MG63 (cell line): ENCODE results near the gene LBX1. TPM values are rescaled to one million over a fixed set of nuclear protein-coding genes. Genes with fewer than 3 reads are reported as not detected.

ENCODE experiments used
- DNase-seq: peaks from one replicate; pipeline ENCODE4 v3.0.0-alpha.2; 2020
- H3K27me3 ChIP-seq: fragments of 250-450 bp; sonication (Bioruptor Pico); 2 replicates; pipeline ENCODE4 v1.5.1; 2020; ENCODE audit warnings: mild to moderate bottlenecking, moderate library complexity
- H3K36me3 ChIP-seq: fragments of 250-450 bp; sonication (Bioruptor Pico); 2 replicates; pipeline ENCODE4 v1.5.1; 2020; ENCODE audit warnings: mild to moderate bottlenecking, moderate library complexity
- H3K4me3 ChIP-seq: fragments of 250-450 bp; sonication (Bioruptor Pico); 2 replicates; pipeline ENCODE4 v1.5.1; 2020; ENCODE audit warnings: mild to moderate bottlenecking, moderate library complexity
- H3K9me3 ChIP-seq: fragments of 250-450 bp; sonication (Bioruptor Pico); 2 replicates; pipeline ENCODE4 v1.5.1; 2020; ENCODE audit warnings: mild to moderate bottlenecking, moderate library complexity
- total RNA-seq: library from RNA; depleted of rRNA; stranded (reverse); fragments of >200 nt; shearing (Covaris generic); gene quantifications from 2 replicates; pipeline ENCODE4 v1.2.3, GENCODE V29; 2014; ENCODE audit warnings: low replicate concordance

Gene LBX1
- total RNA-seq, 1 experiment from 2014 or later: 3.0 TPM

DNA sequence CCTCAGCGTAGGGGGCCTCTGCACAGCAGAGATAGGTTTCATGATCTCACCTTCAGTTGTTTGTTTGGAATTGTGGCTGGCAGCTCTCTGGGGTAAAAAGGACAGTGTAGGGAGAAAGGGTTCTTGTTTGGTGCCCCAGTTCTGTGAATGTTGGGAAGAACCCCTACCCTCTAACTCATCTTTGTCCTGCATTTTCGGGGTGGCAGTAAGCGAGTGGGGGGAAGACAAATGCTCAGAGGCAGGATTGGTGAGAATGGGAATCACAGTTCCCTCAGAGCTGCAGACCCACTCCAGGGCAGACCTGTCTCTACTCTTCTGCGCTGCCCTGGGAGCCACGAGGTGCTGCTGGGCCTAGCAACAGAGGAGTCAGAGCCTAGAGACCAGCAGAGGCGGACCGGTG lies 1.8 kb upstream of the LBX1 start:
- Histone ChIP-seq H3K27me3 (no peaks in the 10 kb centered on the region), H3K9me3 (no peaks in the 10 kb centered on the region)
- no peak for DNase-seq

DNA sequence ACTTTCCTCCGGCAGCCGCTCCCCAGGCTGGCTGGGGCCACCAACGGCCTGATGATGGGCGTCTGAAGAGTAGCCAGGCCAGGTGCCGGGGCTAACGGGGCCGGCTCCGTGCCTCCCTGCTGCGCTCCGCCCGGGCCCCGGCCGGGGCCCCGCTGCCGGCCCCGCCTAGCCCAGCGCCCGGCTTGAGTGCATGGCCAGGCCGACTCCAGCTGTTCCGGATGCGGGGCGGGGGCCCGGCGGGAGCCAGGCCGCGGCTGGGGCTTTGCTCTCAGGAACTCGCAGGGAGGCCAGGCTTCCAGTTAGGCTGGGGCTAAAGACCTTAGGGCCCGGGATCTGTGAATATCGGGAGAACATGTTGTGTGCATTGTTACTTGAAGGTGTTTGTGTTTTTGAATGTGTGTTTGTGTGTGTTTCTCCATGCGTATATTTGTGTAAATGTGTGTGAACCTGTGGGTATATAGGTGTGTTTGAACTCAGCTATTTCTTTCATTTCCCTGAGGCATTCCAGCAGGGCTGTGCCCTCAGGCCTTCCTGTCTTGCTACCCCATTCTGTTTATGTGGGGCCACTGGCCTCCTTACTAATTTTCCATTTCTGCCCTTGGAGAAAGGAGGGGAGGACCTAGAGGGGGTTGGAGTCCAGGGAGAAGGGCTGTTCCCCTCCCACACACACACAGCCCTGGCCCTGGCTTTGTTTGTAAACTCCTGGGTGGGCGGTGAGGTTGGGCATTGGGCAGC lies 1.1 kb upstream of the LBX1 start:
- Histone ChIP-seq H3K4me3 (peak overlapping the region; percentile 44), H3K36me3 (no peaks in the 10 kb centered on the region), H3K9me3 (no peaks in the 10 kb centered on the region), H3K27me3 (no peaks in the 10 kb centered on the region)
- DNase-seq: peak; percentile 69

More for the DNA sequence above, 1.8 kb upstream of the LBX1 start:
- no peaks in the 10 kb centered on the region for H3K36me3 ChIP-seq
- no peak overlapping the region for H3K4me3 ChIP-seq

- H3K27me3 ChIP-seq: no peaks in the 10 kb centered on the region
Observed at GRCh38 chr10:101228966-101229265, 347 bp downstream of the LBX1 start.

DNA sequence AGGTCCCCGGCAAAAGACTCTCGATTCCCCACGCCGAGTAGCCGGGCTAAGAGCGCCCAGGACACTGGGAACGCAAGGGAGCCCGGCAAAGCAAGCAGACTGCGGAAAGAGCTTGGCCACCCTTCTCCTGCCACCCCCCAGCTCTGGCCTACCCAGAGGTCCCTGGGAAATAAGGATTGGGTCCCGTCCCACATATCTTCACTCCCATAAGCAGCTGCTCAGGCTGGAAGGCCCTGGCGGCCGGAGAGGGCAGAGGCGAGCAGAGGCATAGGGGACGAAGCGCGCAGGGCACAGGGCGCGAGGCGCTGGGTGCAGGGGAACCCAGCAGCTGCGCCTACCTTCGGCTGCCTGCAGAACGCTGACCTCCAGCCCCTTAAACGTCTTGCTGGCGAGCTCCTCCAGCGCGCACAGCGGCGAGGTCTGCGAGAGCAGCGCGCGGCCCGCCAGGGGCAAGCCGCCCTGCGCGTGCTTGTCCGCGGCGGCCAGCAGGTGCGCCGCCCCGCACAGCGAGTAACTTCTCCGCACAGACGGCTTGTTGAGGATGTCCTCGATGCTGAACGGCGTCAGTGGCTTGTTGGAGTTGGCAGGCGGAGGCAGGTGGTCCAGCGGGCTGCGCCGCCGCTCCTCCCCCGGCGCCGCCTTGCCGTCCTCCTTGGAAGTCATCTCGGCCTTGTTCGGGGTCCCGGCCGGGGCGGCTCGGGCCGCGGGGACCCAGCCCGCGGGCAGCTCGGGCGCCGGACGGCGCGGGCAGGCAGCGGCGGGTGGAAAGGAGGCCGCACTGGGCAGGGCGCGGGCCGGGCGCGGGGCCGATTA lies 904 bp downstream of the LBX1 start:
- no peak for DNase-seq
- Histone ChIP-seq H3K27me3 (no peaks in the 10 kb centered on the region), H3K9me3 (no peaks in the 10 kb centered on the region), H3K36me3 (no peaks in the 10 kb centered on the region), H3K4me3 (peak overlapping the region; percentile 44; the same call in 1 of the 2 replicates)

More at GRCh38 chr10:101228966-101229265, 347 bp downstream of the LBX1 start:
- no peak for DNase-seq
- H3K36me3 ChIP-seq: no peaks in the 10 kb centered on the region
- peak overlapping the region; percentile 44 for H3K4me3 ChIP-seq
- no peaks in the 10 kb centered on the region for H3K9me3 ChIP-seq

- no peaks in the 10 kb centered on the region for H3K36me3 ChIP-seq
- no peaks in the 10 kb centered on the region for H3K27me3 ChIP-seq
- H3K4me3 ChIP-seq: no peak overlapping the region
- no peaks in the 10 kb centered on the region for H3K9me3 ChIP-seq
- DNase-seq: no peak
Observed at GRCh38 chr10:101227429-101228152, 1.7 kb downstream of the LBX1 start.

GRCh38 chr10:101226491-101227428 lies 2.5 kb downstream of the LBX1 start:
- H3K4me3 ChIP-seq: no peak overlapping the region
- DNase-seq: no peak
- H3K27me3 ChIP-seq: no peaks in the 10 kb centered on the region
- H3K36me3 ChIP-seq: no peaks in the 10 kb centered on the region
- H3K9me3 ChIP-seq: no peaks in the 10 kb centered on the region

GRCh38 chr10:101225846-101226421 lies 3.3 kb downstream of the LBX1 start:
- DNase-seq: no peak
- H3K36me3 ChIP-seq: no peaks in the 10 kb centered on the region
- no peaks in the 10 kb centered on the region for H3K9me3 ChIP-seq
- no peak overlapping the region for H3K4me3 ChIP-seq
- H3K27me3 ChIP-seq: no peaks in the 10 kb centered on the region

GRCh38 chr10:101224910-101225823 lies 4.1 kb downstream of the LBX1 start:
- no peaks in the 10 kb centered on the region for H3K36me3 ChIP-seq
- peak overlapping the region; percentile 35 for H3K4me3 ChIP-seq
- no peak for DNase-seq

DNA sequence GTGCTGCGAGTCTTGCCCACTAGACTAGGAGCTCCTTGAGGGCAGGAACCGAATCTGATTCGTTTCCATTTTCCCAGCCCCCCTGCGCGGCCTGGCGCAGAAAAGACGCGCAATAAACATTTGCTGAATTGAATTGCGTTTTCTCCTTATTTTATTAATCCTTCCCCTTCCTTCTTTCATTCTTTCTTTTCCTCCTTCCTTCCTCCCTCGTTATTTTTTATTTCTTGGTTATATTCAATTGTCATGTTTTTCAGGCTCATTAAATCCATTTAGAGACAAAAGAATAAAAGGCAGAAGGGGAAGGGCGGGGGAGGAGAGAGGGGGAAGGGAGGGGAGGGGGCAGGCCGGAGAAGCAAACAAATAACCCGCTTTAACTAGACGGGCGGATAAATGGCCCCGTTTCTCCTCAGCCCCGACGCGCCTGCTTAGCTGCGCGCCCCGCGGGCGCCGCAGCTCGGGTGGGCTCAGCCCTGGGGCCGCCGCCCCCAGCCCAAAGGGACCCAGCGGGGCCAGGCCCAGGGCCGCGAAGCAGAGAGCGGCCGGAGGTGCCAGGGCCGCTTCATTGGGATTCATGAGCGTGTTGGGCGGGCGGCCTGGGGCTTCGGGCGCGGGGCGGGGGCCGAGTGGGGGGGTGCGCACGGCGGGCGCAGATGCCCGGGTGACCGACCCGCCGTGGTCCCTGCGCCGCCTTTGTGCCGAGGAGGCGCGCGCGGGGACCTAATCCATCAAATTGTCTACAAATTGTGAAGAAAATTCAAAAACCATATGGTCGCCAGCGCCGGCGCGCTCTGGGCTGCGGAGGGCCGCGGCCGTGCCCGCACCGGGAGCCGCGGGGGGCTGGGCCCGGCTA lies 5.0 kb downstream of the LBX1 start:
- Histone ChIP-seq H3K4me3 (no peak overlapping the region), H3K36me3 (no peaks in the 10 kb centered on the region)
- DNase-seq: no peak

More at GRCh38 chr10:101224910-101225823, 4.1 kb downstream of the LBX1 start:
- Histone ChIP-seq H3K27me3 (no peaks in the 10 kb centered on the region), H3K9me3 (no peaks in the 10 kb centered on the region)

GRCh38 chr10:101223274-101224059 lies 5.8 kb downstream of the LBX1 start:
- H3K27me3 ChIP-seq: no peaks in the 10 kb centered on the region
- H3K36me3 ChIP-seq: no peaks in the 10 kb centered on the region
- no peaks in the 10 kb centered on the region for H3K9me3 ChIP-seq
- no peak for DNase-seq
- no peak overlapping the region for H3K4me3 ChIP-seq

More for the DNA sequence above, 5.0 kb downstream of the LBX1 start:
- Histone ChIP-seq H3K9me3 (no peaks in the 10 kb centered on the region), H3K27me3 (no peaks in the 10 kb centered on the region)

DNA sequence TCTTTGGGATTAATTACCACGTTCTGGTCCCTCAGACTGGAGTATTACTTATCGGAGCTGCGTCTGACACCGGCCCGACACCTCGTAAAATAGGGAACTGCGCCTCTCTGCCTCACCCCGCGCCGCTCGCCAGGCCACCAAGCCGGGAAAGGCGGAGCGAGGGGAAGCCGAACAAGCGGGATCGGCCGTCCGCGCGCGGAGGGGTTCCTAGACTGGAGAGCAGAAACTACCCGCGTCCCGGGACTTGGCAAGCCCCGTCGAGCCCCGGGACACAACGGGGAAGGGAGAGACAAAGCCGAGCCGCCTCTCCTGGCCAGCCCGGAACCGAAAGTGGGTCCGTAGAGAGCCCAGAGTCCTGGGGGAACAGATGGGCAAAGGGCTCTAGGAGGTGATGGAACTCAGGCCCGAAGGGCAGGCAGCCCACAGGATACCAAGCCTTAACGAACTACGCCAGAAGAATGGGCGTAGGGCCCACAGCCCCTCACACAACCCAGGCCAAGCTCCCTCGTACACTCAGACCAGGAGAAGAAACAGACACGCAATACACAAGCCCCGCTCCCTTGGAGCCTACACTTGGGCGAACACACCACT lies 6.5 kb downstream of the LBX1 start:
- Histone ChIP-seq H3K9me3 (no peaks in the 10 kb centered on the region), H3K4me3 (no peak overlapping the region), H3K36me3 (no peaks in the 10 kb centered on the region), H3K27me3 (no peaks in the 10 kb centered on the region)
- DNase-seq: no peak

DNA sequence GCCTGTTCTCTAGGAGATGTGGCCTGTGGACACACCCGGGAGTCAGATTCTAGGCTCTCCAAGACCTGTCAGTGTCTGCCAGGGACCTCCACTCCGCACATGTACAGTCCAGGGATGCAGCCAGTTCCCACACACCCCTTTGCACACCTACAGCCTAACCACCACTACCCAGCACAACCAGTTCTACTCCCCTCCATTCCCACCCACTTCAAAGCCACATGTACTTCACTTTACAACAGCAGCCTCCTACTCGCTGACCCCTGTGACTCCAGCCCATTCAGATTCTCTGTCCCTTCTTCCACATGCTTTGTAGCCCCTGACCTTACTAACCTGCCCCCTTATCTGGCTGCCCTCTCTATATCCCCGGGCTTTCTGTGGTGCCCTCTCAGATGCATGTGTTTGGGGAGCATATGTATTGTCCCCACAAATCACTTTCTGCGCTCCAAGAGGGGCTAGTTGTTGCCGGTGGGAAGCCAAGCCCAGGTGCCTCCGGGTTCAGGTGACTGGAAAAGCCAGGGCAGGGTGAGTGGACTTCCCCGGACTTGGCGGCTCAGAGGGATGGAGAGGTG lies 7.2 kb downstream of the LBX1 start:
- DNase-seq: no peak
- Histone ChIP-seq H3K4me3 (no peak overlapping the region), H3K36me3 (no peaks in the 10 kb centered on the region), H3K9me3 (no peaks in the 10 kb centered on the region), H3K27me3 (no peaks in the 10 kb centered on the region)

DNA sequence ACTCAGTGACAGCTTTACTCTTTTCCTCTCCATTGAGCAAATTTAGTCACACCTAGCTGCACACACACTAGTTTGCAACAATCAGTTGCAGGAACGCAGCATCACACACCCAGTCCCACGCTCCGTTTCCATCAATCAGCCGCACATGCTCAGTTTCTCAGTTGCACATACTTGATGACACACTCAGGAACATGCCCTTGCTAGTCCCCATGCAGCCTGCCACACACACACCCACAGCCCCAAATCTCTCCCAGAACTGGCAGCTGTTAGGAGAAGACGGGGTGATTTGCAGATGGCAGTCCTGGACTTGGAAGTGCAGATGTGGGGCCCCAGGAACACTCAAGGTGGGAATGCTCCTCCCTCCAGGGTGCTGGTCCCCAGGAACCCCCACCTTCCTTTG lies 7.7 kb downstream of the LBX1 start:
- Histone ChIP-seq H3K9me3 (no peaks in the 10 kb centered on the region), H3K4me3 (no peak overlapping the region), H3K36me3 (no peaks in the 10 kb centered on the region), H3K27me3 (no peaks in the 10 kb centered on the region)
- no peak for DNase-seq
